GM12874 (cell line): ENCODE data around the gene C7orf25.

Source experiments
- TF ChIP-seq, protein P1 (sequence below): IDR thresholded peaks from 2 replicates; pipeline ENCODE4 v1.5.1; 2011; ENCODE audit warnings: low read depth, mild to moderate bottlenecking, control low read depth, low read length, moderate library complexity; ENCODE audit not compliant: insufficient read depth

The C7orf25 gene

GRCh38 chr7:42934291-42934690 lies 22.4 kb upstream of the C7orf25 start:
- TF ChIP-seq, protein P1, sequence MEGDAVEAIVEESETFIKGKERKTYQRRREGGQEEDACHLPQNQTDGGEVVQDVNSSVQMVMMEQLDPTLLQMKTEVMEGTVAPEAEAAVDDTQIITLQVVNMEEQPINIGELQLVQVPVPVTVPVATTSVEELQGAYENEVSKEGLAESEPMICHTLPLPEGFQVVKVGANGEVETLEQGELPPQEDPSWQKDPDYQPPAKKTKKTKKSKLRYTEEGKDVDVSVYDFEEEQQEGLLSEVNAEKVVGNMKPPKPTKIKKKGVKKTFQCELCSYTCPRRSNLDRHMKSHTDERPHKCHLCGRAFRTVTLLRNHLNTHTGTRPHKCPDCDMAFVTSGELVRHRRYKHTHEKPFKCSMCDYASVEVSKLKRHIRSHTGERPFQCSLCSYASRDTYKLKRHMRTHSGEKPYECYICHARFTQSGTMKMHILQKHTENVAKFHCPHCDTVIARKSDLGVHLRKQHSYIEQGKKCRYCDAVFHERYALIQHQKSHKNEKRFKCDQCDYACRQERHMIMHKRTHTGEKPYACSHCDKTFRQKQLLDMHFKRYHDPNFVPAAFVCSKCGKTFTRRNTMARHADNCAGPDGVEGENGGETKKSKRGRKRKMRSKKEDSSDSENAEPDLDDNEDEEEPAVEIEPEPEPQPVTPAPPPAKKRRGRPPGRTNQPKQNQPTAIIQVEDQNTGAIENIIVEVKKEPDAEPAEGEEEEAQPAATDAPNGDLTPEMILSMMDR = no peak

DNA sequence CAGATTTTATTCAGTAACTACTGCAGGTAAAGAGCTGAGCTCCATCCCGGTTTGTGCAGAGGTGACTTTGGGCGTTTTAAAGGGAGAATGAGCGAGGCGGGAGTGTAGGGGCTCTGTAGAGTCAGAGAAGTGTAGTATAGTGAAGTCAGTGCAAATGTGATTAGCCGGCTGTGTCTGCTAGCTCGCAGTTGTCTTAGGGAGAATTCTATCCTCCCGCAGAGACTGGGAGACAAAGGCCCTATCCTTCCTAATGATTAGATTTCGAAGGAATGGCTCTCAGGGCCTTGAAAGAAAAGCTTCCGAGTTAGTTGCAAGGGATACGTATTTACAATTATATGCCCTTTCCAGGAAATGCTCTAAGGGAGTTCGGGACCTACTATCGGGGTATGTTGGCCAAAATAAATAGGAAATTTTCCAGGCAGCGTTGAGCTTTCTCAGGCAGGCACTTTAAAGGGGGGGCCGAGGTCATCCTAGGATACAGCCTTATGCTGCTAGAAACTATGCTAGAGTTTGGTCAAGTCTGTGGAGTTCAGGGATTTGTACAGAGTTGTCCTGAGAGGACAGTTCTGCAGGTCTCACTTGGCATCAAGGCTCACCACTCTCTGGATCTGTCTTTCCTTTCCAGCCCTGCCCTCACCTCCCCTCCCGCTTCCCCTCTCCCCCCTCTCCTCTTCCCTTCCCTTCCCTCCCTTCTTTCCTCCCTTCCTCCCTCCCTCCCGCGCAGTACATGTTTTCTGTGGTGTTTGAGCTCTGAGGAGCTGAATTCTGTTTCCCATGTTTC lies 21.1 kb upstream of the C7orf25 start:
- TF ChIP-seq, protein P1 = no peak

DNA sequence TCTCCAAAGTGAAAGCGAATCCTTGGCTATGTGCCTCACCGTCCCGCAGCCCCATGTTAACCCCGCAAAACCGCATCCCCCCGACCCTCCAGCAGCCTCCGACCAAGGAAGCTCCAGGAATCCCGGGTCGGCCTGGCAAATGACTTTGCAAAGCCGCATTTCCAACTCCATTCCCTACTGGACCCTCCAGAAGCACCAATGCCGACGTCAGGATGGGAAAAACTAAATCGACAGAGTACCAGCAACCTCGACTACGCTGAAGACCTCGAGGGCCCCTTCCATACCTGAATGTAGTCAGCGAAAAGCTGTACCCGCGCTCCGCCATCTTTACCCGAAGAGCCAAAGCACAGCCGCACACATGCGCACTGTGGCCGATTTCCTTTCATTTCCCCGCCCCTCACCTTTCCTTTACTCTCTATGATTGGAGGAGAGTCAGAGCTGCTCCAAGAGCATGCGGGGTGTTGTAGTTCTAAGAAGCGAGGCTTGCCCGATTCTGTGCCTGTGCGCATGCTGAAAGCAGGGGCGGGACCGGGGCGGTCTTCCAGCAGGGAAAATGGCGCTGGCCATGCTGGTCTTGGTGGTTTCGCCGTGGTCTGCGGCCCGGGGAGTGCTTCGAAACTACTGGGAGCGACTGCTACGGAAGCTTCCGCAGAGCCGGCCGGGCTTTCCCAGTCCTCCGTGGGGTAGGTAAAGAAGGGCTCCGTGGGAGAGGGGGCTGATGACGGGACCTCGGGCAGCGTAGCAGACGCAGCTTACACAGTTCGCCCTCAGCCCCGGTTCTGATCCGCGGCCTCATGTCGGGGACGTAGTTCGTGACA lies 20.2 kb upstream of the C7orf25 start, which contains the start of the genes MRPL32 and PSMA2:
MRPL32 (plus strand) TSS at position 543 of the 818 bp plus-strand sequence; CDS start at position 554, 11 bp downstream.
PSMA2 (minus strand) TSS at position 341 of the 818 bp plus-strand sequence; CDS start at position 325, 16 bp downstream.
- TF ChIP-seq, protein P1 = no peak

DNA sequence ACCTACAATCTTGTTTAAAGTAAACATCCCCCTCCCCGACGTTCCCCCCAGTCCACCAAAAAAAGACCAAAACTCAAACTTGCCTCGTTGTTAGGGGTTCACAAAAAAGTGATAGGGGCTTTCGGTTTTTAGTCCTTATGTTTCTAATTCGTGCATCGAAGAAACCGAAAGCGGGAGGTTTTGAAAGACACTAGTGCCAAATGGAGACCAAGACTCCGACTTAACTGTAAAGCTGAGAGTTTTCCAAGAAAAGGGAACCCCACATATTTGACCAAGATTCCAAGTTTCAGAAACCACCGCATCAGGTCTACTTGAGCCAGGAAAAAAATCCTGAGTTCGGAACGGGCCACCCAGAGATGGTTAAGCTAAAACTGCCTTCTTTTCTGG lies 19.6 kb upstream of the C7orf25 start:
- TF ChIP-seq, protein P1 = no peak

GRCh38 chr7:42930889-42931288 lies 19.0 kb upstream of the C7orf25 start:
- TF ChIP-seq, protein P1 = no peak

- TF ChIP-seq, protein P1 = no peak
Measured at GRCh38 chr7:42929449-42929848, 17.6 kb upstream of the C7orf25 start.

- TF ChIP-seq, protein P1 = no peak
Measured at GRCh38 chr7:42928754-42929153, 16.9 kb upstream of the C7orf25 start.
